ENCODE data around the gene PGD. TPM values are rescaled to one million over a fixed set of nuclear protein-coding genes. Genes with fewer than 3 reads are reported as not detected.
"Not testable (repeated sequence)": the region's sequence is repeated elsewhere in the genome, so short reads cannot be mapped to it uniquely, and the experiment has no call there.

PGD gene
- total RNA-seq, 1 experiment from 2014 or later, result 291 TPM

DNA sequence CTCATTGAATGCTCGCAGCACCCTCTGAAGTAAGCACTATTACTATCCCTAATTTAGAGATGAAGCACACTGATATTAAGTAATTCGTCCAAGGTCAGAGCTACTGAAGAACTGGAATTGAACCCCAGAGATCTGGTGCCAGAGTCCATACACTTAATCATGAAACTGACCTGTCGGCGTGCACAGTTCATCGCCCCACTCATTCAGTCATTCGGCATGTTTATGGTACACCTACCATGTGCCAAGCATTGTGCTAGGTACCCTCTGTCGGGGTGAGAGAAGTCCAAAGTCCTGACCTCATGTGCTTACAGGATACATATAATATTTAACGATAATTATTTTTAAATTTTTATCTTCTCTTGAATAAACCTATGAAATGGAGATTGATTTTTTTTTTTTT, 25.8 kb downstream of the PGD start:
- Histone ChIP-seq H4K5ac (ENCODE audit: insufficient read length, low read depth, low read length) (no peak overlapping the region), H2AK5ac (ENCODE audit: insufficient read length, low read length) (no peak overlapping the region)

GRCh38 chr1:10425826-10426534, 27.1 kb downstream of the PGD start:
- H2BK20ac ChIP-seq (ENCODE audit: low read depth, low read length, poor library complexity, severe bottlenecking); H3K56ac ChIP-seq (ENCODE audit: insufficient read length, low read depth, low read length); H2BK5ac ChIP-seq (ENCODE audit: insufficient read length, low read length); H2BK12ac ChIP-seq (ENCODE audit: insufficient read length, low read depth, low read length); H3K79me2 ChIP-seq (ENCODE audit: insufficient read depth, low read length); H2AFZ ChIP-seq (ENCODE audit: low read length); H3K4ac ChIP-seq (ENCODE audit: low read depth, low read length); H3K27me3 ChIP-seq (ENCODE audit: insufficient read depth, low read length); H3K4me1 ChIP-seq (ENCODE audit: insufficient read depth, low read length); H3T11ph ChIP-seq (ENCODE audit: low read length); H3K4me2 ChIP-seq (ENCODE audit: insufficient read depth, insufficient read length, low read length); H4K8ac ChIP-seq (replicated peaks; ENCODE audit: insufficient read length, low read depth, low read length); H3K9ac ChIP-seq (ENCODE audit: extremely low read depth, insufficient read length, low read length); H3K23me2 ChIP-seq (ENCODE audit: insufficient read length, low read depth, low read length, poor library complexity, severe bottlenecking); H2AK5ac ChIP-seq (ENCODE audit: insufficient read length, low read length); H2BK15ac ChIP-seq (ENCODE audit: low read depth, low read length); H4K5ac ChIP-seq (ENCODE audit: insufficient read length, low read depth, low read length); H3K79me1 ChIP-seq (ENCODE audit: insufficient read depth, low read depth, low read length, poor library complexity, severe bottlenecking); H3K4me3 Mint-ChIP-seq; DNase-seq; H3K23ac ChIP-seq (ENCODE audit: insufficient read length, low read depth, low read length); H3K9me3 Mint-ChIP-seq; H3K27ac ChIP-seq (ENCODE audit: insufficient read length, low read depth, low read length); H3K14ac ChIP-seq (ENCODE audit: insufficient read depth, low read length); H2BK120ac ChIP-seq (ENCODE audit: low read depth, low read length, poor library complexity, severe bottlenecking); H4K20me1 ChIP-seq (ENCODE audit: control insufficient read depth, insufficient read depth, insufficient read length); H3K18ac ChIP-seq (ENCODE audit: insufficient read length, low read depth, low read length); H3K9me3 ChIP-seq (ENCODE audit: control insufficient read depth, low read depth, low read length); H3K27me3 Mint-ChIP-seq (ENCODE audit: low read depth); H4K91ac ChIP-seq (ENCODE audit: insufficient read length, low read depth, low read length): not testable (repeated sequence)
- peaks cover 11 to 15% of the 10 kb centered on the region in 2 experiments for H3K4me1 Mint-ChIP-seq
- H3K36me3 Mint-ChIP-seq (ENCODE audit: insufficient read depth in 1 of 3, low read depth in 3 of 3), result peaks cover 0 to 21% (median 5%) of the 10 kb centered on the region in 3 experiments; a peak in 5 of 7 replicates
- WGBS (ENCODE audit: extremely low coverage, insufficient read length, low lambda C conversion rate), result no CpG with 5 or more reads among the region's 21 CpGs
- H3K27ac Mint-ChIP-seq, result peak overlapping the region; percentile 82 to 88 (median 84)

More for the DNA sequence above, 25.8 kb downstream of the PGD start:
- no peak for DNase-seq
- Histone ChIP-seq H2BK120ac (ENCODE audit: low read depth, low read length, poor library complexity, severe bottlenecking) (no peak overlapping the region), H3T11ph (ENCODE audit: low read length) (no peak overlapping the region), H2BK20ac (ENCODE audit: low read depth, low read length, poor library complexity, severe bottlenecking) (no peak overlapping the region), H3K18ac (ENCODE audit: insufficient read length, low read depth, low read length) (no peak overlapping the region), H4K8ac (replicated peaks; ENCODE audit: insufficient read length, low read depth, low read length) (no peak overlapping the region), H3K4me2 (ENCODE audit: insufficient read depth, insufficient read length, low read length) (no peak overlapping the region), H3K9me3 (ENCODE audit: control insufficient read depth, low read depth, low read length) (no peaks in the 10 kb centered on the region), H3K4me1 (ENCODE audit: insufficient read depth, low read length) (no peaks in the 10 kb centered on the region; the same call in 1 of the 2 replicates), H4K20me1 (ENCODE audit: control insufficient read depth, insufficient read depth, insufficient read length) (no peaks in the 10 kb centered on the region), H3K27me3 (ENCODE audit: insufficient read depth, low read length) (no peaks in the 10 kb centered on the region), H3K23ac (ENCODE audit: insufficient read length, low read depth, low read length) (no peak overlapping the region), H3K4ac (ENCODE audit: low read depth, low read length) (no peak overlapping the region), H3K23me2 (ENCODE audit: insufficient read length, low read depth, low read length, poor library complexity, severe bottlenecking) (no peaks in the 10 kb centered on the region), H2BK15ac (ENCODE audit: low read depth, low read length) (no peak overlapping the region), H3K79me1 (ENCODE audit: insufficient read depth, low read depth, low read length, poor library complexity, severe bottlenecking) (no peaks in the 10 kb centered on the region), H4K91ac (ENCODE audit: insufficient read length, low read depth, low read length) (no peak overlapping the region), H3K14ac (ENCODE audit: insufficient read depth, low read length) (no peak overlapping the region), H3K56ac (ENCODE audit: insufficient read length, low read depth, low read length) (no peak overlapping the region), H2AFZ (ENCODE audit: low read length) (no peak overlapping the region), H2BK5ac (ENCODE audit: insufficient read length, low read length) (no peak overlapping the region), H3K27ac (ENCODE audit: insufficient read length, low read depth, low read length) (no peak overlapping the region), H2BK12ac (ENCODE audit: insufficient read length, low read depth, low read length) (no peak overlapping the region), H3K9ac (ENCODE audit: extremely low read depth, insufficient read length, low read length) (no peak overlapping the region), H3K79me2 (ENCODE audit: insufficient read depth, low read length) (no peaks in the 10 kb centered on the region)
- no CpG with 5 or more reads among the region's 8 CpGs for WGBS (ENCODE audit: extremely low coverage, insufficient read length, low lambda C conversion rate)
- Mint-ChIP-seq H3K9me3 (no peaks in the 10 kb centered on the region), H3K4me3 (no peak overlapping the region), H3K36me3 (ENCODE audit: insufficient read depth in 1 of 3, low read depth in 3 of 3) (peaks cover 9 to 34% (median 17%) of the 10 kb centered on the region in 3 experiments; a peak in 6 of 7 replicates), H3K4me1 (peaks cover 7 to 8% of the 10 kb centered on the region in 2 experiments), H3K27me3 (ENCODE audit: low read depth) (no peaks in the 10 kb centered on the region), H3K27ac (no peak overlapping the region)
- no peak for TF ChIP-seq CTCF (conservative IDR thresholded peaks at IDR 0.05)
